Kidney glomerular epithelial cell (primary cell): Measurements from ENCODE around the gene TPCN1.

Source experiments
- DNase-seq: peaks from one replicate; lab custom pipeline; 2025; lab: John Stamatoyannopoulos, UW

TPCN1 gene

DNA sequence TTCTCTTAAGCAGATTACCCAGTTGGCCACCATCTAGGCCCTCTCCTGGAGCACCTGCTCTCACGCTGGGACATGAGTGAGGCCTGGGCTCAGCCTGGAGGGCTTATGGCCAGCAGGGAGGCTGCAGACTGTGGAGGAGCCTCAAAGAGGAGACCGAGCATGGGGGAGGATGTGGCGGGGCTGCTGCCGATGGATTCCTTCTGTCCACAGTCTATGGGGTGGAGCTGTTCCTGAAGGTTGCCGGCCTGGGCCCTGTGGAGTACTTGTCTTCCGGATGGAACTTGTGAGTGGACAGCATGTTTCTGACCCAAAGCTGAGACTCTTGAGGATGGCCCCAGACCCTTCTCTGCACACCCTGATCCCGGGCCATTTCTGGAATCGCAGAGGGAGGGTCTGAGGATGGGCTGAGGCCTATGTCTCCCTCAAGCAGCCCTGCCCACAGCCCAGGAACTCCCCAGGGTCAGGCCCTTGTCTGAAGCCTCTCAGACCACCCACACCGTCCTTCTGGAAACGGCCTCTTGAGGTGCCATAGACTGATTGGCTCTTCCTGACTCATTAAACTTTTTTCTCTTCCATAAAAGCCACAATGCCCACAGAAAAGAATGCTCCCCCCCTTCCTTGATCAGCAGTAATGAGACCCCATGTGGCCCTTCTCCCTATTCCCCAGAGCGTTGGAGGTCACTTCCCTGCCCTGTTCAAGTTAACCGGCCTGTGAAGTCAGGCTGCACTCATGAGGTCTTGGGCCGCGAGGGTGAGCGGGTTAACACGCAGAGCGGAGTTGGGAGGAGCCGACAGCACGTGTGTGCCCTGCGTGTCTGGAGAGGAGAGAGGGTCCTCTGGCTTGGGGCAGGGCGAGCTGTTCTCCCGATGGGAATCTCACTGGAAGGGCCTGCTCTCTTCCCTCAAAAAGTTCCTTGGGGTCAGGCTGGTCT lies 64.7 kb downstream of the TPCN1 start:
- DNase-seq: no peak

DNA sequence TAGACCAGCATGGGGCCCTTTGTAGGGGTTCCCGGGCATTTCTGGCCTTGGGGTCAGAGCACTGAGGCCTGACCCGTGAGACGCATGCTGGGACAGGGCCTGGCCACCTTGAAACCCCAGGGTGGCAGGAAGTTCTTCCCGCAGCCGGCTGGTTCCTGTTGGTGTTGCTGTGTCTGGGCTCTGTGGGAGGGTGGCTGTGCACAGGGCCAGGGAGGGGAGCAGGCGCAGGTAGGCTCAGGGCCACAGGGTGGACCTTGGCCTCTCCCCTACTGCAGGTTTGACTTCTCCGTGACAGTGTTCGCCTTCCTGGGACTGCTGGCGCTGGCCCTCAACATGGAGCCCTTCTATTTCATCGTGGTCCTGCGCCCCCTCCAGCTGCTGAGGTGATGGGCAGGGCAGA lies 65.4 kb downstream of the TPCN1 start:
- no peak for DNase-seq

DNA sequence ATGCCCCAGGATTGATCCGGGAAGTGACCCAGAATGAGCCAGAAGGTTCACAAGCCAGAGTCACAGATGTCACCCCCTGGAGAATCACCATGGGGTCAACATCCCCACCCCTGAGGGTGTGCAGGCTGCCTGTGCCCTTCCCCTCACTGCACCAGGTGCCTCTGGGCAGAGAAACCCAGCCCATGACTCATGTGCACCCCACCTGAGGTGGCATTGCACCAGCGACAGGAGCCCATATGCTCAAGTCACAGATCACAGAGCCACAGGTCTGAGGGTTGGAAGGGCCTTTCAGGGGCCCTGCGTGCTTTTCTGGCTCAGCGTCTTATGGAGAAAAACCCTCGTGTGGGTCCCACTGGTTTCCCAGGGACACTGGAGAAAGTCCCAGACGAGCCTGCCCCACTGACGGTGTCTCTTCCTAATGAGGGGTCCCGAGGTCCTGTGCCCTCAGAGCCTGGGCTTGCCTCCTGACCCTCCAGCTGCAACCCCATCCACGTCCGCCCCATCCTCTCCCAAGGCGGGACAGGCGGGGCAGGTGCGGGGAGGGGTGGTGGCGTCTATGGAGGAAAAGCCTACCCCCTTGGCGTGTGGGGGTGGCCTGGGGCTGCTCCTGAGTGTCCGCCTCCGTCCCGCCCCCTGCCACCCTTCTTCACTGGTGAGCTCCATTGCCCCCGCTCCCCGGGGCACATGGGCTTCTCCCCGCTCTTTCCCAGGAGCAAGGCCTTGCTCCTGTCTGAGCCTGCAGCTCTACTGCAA lies 66.1 kb downstream of the TPCN1 start:
- no peak for DNase-seq

DNA sequence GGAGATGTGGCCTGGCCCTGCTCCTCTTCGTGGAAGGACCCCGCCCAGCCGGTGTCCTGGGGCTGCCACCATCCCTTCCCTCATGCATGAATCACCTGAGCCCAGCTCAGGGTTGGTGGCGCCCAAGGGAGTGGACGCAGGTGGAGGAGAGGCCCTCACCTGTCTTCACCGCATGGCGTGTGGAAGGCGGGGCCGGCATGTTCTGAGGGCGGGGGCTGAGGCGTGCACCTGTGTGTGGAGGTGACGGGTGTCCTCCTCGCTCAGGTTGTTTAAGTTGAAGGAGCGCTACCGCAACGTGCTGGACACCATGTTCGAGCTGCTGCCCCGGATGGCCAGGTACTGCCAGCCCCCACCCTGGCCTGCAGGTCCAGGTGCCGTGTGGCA lies 66.6 kb downstream of the TPCN1 start:
- DNase-seq: no peak

DNA sequence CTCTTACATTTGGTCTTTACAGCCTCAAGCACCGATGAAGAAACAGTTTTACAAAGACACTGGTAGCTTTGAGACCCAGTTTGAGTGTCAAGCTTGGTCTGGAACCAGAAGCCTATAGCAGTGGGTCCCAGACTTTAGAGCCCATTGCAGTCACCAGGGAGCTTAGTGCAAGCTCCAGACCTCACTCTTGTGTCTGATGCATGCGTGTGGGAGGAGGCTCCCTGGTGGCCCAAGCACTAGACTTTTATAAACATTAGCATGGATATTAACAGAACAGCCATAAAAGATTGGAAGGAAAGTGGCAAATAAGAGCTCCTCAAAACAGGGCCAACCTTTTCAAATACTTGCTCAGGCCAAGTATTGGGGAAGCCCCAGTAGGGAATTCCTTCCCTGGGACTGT lies 68.1 kb downstream of the TPCN1 start:
- DNase-seq: no peak

DNA sequence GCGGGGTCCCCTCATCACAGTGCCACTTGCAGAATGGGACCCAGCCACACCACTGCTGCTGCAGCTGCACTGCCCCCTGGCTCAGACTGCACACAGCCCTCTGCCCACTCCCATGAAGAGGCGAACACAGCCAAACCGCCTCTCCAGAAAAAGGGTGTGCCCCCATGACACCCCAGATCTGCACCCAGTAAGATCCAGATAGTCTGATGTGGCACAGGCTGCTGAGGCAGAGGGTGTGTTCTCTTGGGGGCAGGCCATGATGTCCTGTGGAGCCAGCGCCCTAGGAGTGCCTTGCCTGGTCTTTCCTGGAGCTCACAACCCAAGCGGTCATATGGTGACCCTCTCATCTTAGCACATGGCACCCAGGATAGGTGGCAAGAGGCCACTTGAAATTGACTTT lies 69.2 kb downstream of the TPCN1 start:
- DNase-seq: no peak

DNA sequence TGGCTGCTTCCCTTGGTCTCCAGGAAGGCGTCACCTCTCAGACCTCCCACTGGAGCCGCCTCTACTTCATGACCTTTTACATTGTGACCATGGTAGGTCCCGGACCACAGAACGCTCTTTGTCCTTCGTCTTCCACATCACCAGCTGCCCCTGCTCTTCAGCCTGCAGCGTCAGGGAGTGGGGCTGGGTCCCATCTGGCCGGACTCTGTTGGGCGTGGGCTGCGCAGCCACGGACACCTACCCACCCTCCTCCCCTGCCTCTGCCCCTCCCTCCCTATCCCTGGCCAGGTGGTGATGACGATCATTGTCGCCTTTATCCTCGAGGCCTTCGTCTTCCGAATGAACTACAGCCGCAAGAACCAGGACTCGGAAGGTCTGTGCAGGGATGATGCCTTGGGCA lies 70.3 kb downstream of the TPCN1 start:
- DNase-seq: no peak

DNA sequence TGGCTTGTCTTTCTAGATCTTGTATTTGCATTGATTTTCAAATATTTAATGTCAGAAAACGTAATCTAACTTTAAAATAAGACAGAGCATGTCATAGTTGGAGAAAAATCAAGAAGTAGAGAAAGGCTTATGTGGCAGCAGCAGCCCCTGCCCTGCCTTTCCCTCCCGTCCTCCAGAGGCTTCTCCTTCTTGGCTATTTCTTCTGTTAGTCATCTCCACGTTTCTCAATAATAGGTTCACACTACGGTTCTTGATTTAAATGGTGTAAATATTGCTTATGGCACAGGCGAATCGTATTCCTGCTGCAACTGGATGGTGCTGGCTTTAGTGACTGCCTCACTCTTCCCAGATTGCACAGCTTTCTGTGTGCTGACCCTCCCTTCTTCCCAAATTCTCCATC lies 70.8 kb downstream of the TPCN1 start:
- DNase-seq: no peak

DNA sequence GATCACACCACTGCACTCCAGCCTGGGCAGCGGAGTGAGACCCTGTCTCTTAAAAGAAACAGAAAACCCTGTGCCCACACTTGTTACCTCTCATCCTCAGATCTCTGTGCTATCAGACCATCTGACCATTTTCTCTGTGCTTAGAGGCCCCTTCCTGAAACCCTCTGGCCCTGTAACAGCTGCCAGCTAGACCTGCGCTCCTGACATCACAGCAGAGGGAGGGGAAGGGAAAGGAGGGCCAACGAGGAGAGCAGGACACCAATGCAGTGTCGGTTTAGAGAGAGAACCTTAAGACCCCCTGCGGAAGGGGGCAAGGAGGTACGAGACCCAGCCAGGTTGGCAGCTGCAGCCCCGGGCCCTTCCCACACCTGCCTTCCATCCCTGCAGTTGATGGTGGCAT lies 71.3 kb downstream of the TPCN1 start:
- no peak for DNase-seq

DNA sequence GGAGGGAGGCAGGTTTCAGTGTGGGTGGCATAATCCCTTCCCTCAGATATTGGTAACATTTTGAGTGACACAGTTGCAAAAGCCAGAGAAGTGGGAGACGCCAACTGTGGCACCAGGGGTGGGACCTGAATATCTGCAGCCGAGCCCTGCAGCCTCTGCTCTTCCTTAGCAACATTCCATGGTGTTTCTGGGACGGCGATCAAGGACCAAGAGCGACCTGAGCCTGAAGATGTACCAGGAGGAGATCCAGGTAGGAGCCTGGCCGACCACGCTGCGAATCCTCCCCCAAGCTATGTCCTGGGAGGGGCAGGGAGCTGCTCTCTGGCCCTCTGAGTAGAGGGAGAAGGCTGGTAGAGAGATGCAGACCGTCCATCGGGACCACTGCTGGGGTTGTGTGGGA lies 71.8 kb downstream of the TPCN1 start:
- DNase-seq: no peak

DNA sequence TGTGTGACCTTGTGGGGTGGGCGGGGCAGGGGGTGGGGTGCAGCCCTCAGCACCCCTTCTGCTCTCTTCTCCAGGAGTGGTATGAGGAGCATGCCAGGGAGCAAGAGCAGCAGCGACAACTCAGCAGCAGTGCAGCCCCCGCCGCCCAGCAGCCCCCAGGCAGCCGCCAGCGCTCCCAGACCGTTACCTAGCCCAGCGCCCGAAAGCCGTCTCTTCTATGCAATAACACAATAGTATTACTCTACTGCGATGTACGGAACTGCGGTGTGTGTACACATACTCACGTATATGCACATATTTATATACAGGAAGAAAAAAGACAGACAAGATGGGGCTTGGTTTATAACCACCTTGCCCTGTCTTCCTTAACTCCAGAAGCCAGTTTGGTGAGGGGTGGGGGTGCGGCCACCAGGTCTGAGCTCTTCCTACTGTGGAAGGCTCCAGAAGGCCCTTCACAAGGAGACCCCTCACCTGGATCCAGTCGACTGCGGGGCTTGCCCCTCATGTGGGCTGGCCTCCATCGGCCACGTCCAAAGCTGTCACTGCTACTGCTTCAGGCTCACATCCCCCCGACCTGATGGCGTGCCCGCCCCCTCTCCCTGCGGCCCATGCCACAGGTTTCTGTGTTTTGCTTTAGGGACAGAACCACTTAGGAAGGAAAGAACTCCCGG lies 74.8 kb downstream of the TPCN1 start:
- DNase-seq: no peak

DNA sequence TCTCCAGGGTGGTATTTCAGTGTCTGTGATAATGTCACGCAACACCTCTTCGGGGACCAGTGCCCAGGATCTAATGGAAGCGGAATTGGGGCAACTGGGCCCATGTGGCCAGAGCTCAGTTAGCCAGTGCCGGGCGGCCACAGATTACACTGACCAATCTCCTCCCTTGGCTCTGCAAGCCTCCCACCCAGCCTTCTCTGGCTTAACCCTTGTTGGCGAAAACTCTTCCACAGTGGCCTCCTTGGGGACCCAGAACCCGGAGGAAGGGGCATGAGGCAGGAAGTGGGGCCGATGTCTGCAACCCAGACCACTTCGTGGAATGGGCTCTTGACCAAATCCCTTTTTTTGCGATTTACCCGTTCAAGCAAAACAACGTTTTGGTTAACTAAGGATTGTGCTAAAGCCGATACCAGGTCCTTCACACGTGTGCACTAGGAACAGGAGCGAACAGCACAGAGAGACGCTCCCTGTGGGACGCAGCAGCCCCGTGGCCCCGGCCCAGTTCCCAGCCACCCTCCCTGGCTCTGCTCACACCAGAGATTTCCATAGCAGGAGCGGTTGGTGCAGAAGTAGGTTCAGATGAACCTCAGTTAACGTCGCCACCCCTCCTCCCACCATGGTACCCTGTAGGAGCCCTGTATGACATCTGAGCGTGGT lies 75.4 kb downstream of the TPCN1 start:
- no peak for DNase-seq

DNA sequence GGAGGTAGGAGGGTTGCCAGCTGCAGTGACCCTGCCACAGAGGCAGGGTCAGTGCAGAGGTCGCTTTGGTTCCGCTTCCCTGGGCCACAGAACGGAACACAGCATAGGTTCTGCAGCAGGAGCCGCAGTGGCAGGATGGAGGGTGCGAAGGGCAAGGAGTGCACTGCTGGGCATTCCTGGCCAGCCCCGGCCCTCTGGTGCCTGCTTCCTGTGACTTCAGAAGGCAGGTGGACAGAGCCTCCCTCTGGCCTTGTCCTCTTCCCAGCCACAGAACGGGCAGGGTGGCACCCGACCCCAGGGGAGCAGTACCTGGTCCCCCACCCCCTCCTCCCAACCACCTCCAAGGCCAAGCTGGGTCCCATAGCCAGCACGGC lies 75.9 kb downstream of the TPCN1 start:
- no peak for DNase-seq

DNA sequence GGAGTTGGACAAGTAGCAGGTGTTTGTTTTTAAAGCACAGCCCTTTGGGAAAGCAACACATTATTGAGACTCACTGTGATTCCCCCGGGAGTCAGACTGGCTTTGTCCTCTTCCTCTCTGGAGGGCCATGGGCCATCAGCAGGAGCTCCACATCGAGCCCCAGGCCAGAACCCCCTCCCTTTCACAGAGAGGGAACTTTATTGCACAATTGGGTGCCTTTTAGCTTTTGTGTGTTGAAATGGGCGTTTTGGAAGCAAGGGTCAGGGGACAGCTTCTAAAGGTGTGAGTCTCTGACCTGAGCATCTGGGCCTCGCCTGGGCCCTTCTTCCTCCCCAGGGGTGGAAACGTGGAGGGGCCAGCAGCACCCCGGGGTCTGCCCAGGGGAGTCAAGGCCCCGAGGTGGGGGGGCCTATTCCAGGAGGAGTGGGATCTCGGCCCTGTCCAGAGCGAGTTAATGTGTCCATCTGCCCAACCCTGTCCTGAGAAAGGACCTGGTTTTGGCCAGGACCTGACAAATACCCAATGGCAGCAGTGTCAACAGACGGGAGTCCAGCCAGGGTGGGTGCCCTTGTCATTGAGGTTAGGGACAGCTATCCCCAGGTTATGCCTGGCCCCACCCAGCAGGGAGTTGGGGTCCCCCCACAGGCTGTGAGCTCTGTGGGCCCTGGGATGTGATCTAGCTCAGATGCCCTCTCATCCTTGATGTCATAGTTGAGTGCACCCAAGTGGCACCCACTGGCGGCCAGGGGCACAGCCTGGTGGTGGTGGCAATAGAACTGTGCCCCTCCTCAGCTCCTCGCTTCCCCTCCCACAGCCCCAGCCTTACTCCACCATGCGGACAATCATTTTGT lies 76.6 kb downstream of the TPCN1 start:
- DNase-seq: no peak

DNA sequence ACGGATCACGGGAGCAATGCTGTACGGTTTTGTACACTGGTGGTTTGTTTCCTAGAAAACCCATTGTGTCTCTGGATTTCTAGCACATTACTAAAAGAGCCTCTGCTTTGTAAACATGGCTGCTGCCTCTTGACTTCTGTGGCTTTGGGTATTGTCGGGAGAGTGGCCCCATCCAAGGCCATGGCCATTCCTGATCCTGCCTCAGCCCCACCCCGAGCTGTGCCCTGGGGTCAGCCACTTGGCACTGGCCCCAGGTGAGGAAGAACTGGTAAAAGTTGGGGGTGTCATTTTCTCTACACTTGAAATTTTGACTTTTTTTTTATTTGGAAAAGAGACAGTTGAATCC lies 77.2 kb downstream of the TPCN1 start:
- no peak for DNase-seq

DNA sequence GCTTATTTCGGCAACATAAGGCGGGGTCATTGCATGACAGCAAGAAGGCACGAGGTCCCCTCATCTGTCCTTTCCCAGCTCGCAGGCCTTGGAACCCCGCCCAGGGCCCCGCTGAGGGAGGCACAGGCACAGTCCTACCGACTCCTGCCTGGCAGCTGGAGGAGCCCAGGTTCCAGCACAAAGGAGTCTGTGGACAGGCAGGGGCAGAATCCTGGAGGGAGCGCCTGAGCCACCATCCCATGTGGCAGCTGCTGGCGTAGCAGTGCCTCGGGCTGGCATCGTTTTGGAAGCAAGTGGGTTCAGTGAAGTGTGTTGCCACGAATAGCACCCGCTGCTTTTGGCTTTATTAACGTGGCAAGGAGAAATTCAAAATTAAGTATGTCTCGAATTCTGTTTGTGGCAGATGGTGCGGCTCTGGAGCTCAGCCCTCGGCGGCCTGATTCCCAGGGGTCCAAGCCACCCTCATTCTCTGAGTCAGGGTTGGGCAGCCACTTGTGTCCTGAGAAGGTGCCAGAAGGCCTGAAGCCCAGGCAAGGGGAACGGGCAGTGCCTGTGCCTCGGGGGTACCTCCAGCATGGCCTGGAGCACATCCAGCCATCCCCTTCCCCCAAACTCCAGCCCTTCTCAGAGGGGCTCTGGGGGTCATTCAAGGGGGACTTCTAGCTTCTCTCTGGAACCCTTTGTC lies 77.7 kb downstream of the TPCN1 start:
- DNase-seq: no peak

DNA sequence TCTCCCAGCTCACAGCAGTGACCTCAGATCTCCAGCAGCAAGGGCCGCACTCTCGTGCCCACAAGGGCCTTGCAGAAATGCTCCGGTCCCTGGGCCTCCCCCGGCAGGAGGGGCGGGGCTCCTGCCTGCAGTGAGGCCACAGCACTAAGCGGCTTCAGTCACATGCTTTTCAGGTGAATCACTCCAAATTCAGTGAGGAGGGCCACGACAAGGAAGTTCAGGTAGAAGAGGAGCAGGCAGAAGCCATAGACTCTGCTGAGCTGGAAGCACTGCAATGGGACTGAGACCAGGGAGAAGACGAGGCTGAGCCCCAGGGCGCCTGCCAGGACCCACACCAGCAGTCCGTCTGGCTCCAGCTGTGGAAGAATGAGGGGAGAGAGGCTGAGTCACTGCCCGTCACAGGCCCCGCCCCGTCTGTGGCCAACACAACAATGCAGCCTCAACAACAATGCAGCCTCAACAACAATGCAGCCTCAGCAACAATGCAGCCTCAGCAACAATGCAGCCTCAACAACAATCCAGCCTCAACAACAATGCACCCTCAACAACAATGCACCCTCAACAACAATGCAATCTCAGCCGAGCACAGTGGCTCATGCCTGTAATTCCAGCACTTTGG lies 78.5 kb downstream of the TPCN1 start:
- DNase-seq: peak; percentile 81

DNA sequence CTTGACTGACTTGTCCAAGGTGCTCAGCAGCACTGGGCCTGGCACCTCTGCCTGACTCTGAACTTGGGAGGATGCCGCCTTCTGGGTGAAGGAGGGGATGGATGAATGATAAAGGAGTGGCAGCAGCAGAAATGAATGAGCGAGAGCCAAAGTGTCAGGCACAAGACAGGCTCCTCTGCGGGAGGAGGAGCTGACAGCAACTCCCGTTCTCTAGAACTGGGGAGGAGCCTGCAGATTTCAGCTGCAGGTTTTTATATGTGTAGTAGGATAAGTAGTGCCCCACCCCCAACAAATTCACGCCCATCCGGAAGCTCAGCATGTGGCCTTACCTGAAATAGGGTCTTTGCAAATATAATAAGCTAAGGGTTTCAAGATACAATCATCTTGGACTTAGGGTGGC lies 80.5 kb downstream of the TPCN1 start:
- no peak for DNase-seq

DNA sequence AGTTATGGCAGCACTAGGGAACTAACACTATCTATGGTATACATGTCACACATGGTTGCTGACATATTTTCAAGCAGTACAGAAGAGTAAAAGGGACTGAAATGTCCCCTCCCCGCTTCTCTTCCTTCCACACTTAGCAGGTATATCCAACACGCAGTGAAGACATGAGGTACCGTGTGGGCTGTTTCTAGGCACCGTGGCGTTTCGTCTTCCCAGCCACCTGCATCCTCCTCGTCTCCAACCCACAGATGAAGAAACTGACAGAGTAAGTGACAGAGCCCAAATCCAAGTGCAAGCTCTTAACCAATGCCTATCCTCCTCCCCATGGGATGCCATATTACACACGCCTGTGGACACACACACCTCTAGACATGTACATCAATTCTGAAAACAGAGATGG lies 81.2 kb downstream of the TPCN1 start:
- no peak for DNase-seq

DNA sequence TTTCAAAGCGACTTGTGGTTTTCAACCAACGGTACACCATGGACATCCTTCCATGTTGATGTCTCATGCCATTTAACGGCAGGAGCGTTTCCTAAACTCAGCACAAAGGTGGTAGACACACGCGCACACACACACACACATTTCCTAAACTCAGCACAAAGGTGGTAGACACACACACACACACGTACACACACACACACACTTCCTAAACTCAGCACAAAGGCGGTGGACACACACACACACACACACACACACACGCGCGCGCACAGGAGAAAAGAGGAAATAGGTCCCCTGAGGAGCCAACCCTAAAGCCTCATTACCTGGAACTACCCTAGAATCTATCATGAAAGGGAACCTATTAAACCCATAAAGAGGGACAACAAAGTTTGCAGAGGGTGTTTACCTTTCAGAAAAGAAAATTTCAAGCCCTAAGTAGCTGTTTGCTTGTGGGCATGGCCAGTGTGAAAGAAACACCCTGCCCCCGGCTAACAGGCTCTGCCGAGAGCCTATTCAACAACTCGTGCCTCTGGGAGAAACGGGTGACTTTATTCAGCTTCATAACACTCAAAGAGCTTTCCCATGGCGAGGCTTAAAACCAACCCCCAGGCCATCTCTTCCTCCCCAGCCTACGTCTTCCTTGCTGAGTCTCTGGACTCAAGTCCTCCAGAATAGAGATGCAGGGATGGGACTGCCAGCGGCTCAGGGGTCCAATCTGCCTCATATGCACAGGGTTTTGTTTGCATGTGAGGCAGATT lies 81.8 kb downstream of the TPCN1 start:
- DNase-seq: no peak
